Endothelial cell of umbilical vein (primary cell): Measurements from ENCODE around the gene EMP3. TPM values are rescaled to one million over a fixed set of nuclear protein-coding genes. Genes with fewer than 3 reads are reported as not detected.
A peak's percentile ranks its signal among the peaks of the same experiment; 100 is the strongest.

ENCODE experiments used
- BruUV-seq: library from RNA; stranded (reverse); fragments of 400-500 nt; replicated peaks from 2 replicates; lab custom pipeline; 2021; lab: Mats Ljungman, UMichigan
- CTCF ChIA-PET: fragments of 300-600, 350-600 bp; sonication (Branson Sonifier 250); formaldehyde crosslinking; loops from one replicate; lab custom pipeline; 2021; ENCODE audit warnings: antibody characterized with exemption, inconsistent platforms; lab: Charles Lee
- POLR2A ChIA-PET: fragments of 300-600, 350-600 bp; sonication (Branson Sonifier 250); formaldehyde crosslinking; loops from one replicate; lab custom pipeline; 2021; ENCODE audit warnings: antibody characterized with exemption, inconsistent platforms; lab: Charles Lee
- DNase-seq: peaks from one replicate; pipeline ENCODE4 v3.0.0-alpha.2; 2011; ENCODE audit warnings: low read depth, low spot score
- FAIRE-seq: peaks from 2 replicates; lab custom pipeline; 2011; peaks lifted over from hg19 to GRCh38; lab: Jason Lieb, UNC
- H2AFZ ChIP-seq: 2 replicates; pipeline ENCODE4 v1.6.0; 2012; ENCODE audit warnings: low read depth, low read length, control low read depth, inconsistent platforms
- H3K27ac ChIP-seq: 2 replicates; pipeline ENCODE4 v1.5.1; 2011; ENCODE audit warnings: low read depth, mild to moderate bottlenecking, control low read depth, low read length, moderate library complexity; ENCODE audit not compliant: insufficient read depth
- H3K27me3 ChIP-seq, 2 experiments: 2 replicates each; pipeline versions ENCODE4 v1.6.0 to v1.6.1; 2011; ENCODE audit warnings: low read length in 2 of 2, mixed read lengths in 1 of 2; ENCODE audit not compliant: control insufficient read depth in 2 of 2, insufficient read depth in 2 of 2
- H3K36me3 ChIP-seq, 2 experiments: 2 replicates in 1 of 2; 3 replicates in 1 of 2; pipeline ENCODE4 v1.5.1; 2011; ENCODE audit warnings: low read length in 2 of 2, mild to moderate bottlenecking in 1 of 2, moderate library complexity in 1 of 2; ENCODE audit not compliant: control insufficient read depth in 2 of 2, insufficient read depth in 2 of 2; ENCODE audit errors: extremely low read depth in 1 of 2
- H3K4me1 ChIP-seq: 3 replicates; pipeline ENCODE4 v1.5.1; 2011; ENCODE audit warnings: mild to moderate bottlenecking, low read length; ENCODE audit not compliant: control insufficient read depth, insufficient read depth; ENCODE audit errors: extremely low read depth
- H3K4me2 ChIP-seq: 2 replicates; pipeline ENCODE4 v1.6.1; 2011; ENCODE audit warnings: low read length, control low read depth, mixed read lengths; ENCODE audit not compliant: insufficient read depth
- H3K4me3 ChIP-seq, 3 experiments: fragments of 200-600 bp in 1 of 3; sonication (generic), shearing (Covaris generic) in 1 of 3; replicated peaks in 1 of 3; 2 replicates each; pipeline ENCODE4 v1.5.1; 2011 to 2016; ENCODE audit warnings: control low read depth in 3 of 3, low read length in 3 of 3, mild to moderate bottlenecking in 2 of 3, inconsistent platforms in 1 of 3, low read depth in 1 of 3, moderate library complexity in 1 of 3; ENCODE audit not compliant: insufficient read depth in 1 of 3
- H3K79me2 ChIP-seq: 2 replicates; pipeline ENCODE4 v1.6.0; 2012; ENCODE audit warnings: low read length, inconsistent platforms; ENCODE audit not compliant: control insufficient read depth, insufficient read depth
- H3K9ac ChIP-seq: replicated peaks from 2 replicates; pipeline ENCODE3; 2011; ENCODE audit warnings: low read length, control low read depth; ENCODE audit not compliant: insufficient read depth; ENCODE audit errors: extremely low read depth
- H3K9me1 ChIP-seq: replicated peaks from 3 replicates; pipeline ENCODE4 v1.6.0; 2011; ENCODE audit warnings: mild to moderate bottlenecking, low read length; ENCODE audit not compliant: control insufficient read depth, insufficient read depth; ENCODE audit errors: extremely low read depth
- H3K9me3 ChIP-seq: replicated peaks from 2 replicates; pipeline ENCODE4 v1.5.1; 2012; ENCODE audit warnings: low read length, inconsistent platforms; ENCODE audit not compliant: control insufficient read depth, insufficient read depth
- H4K20me1 ChIP-seq: replicated peaks from 2 replicates; pipeline ENCODE3; 2011; ENCODE audit warnings: mild to moderate bottlenecking, low read length; ENCODE audit not compliant: control insufficient read depth, insufficient read depth; ENCODE audit errors: extremely low read depth
- CTCF ChIP-seq, 2 donors: IDR thresholded peaks; 1 replicate in 1 of 2; 2 replicates in 1 of 2; pipeline ENCODE4 v1.5.1; 2011; ENCODE audit warnings: low read length in 2 of 2, mild to moderate bottlenecking in 2 of 2, moderate library complexity in 2 of 2, control low read depth in 1 of 2, inconsistent platforms in 1 of 2, low read depth in 1 of 2; ENCODE audit not compliant: insufficient read depth in 1 of 2; ENCODE audit errors: extremely low read depth in 1 of 2
- GATA2 ChIP-seq: IDR thresholded peaks from 2 replicates; pipeline ENCODE4 v1.7.0; 2011; ENCODE audit warnings: low read depth, mild to moderate bottlenecking, moderate library complexity, mixed read lengths, low read length; ENCODE audit not compliant: insufficient read length, insufficient read depth
- JUN ChIP-seq: IDR thresholded peaks from 2 replicates; pipeline ENCODE4 v1.6.1; 2011; ENCODE audit warnings: borderline replicate concordance, low read depth; ENCODE audit not compliant: insufficient read length, insufficient read depth
- POLR2A ChIP-seq: IDR thresholded peaks from 2 replicates; pipeline ENCODE4 v1.6.1; 2012; ENCODE audit warnings: low read depth, mild to moderate bottlenecking, control low read depth, low read length
- POLR2AphosphoS5 ChIP-seq: IDR thresholded peaks from 2 replicates; pipeline ENCODE4 v1.6.1; 2012; ENCODE audit warnings: low read depth, mild to moderate bottlenecking, control low read depth, low read length, moderate library complexity; ENCODE audit not compliant: insufficient read depth
- dilution Hi-C: fragments of 300-500 bp; cut with MboI; formaldehyde crosslinking; loops from one replicate; pipeline ENCODE4 v1.15.0; 2019; ENCODE audit warnings: low sequenced_read_pairs; ENCODE audit not compliant: extremely low pct_ligation_motif_present
- intact Hi-C: fragments of 100-400 bp; cut with micrococcal nuclease; formaldehyde crosslinking; loops from one replicate; pipeline ENCODE4 v1.10.0; 2022
- polyA plus RNA-seq, 4 experiments: library from polyadenylated mRNA; depleted of rRNA in 3 of 4; stranded (reverse) in 3 of 4; unstranded in 1 of 4; fragments of >200 nt; gene quantifications; 2 replicates each; pipeline versions ENCODE4 v1.2.1 to v1.2.3, GENCODE V29; 2011 to 2012; ENCODE audit warnings: missing spikeins in 1 of 4
- total RNA-seq: library from RNA; stranded (reverse); gene quantifications from 2 replicates; pipeline ENCODE4 v1.2.3, GENCODE V29; 2021

EMP3 gene
- total and polyA plus RNA-seq, 2 donors (not counting 3 experiments of a cell fraction or from before 2014, with no cell fraction given): 127 to 406 TPM

DNA sequence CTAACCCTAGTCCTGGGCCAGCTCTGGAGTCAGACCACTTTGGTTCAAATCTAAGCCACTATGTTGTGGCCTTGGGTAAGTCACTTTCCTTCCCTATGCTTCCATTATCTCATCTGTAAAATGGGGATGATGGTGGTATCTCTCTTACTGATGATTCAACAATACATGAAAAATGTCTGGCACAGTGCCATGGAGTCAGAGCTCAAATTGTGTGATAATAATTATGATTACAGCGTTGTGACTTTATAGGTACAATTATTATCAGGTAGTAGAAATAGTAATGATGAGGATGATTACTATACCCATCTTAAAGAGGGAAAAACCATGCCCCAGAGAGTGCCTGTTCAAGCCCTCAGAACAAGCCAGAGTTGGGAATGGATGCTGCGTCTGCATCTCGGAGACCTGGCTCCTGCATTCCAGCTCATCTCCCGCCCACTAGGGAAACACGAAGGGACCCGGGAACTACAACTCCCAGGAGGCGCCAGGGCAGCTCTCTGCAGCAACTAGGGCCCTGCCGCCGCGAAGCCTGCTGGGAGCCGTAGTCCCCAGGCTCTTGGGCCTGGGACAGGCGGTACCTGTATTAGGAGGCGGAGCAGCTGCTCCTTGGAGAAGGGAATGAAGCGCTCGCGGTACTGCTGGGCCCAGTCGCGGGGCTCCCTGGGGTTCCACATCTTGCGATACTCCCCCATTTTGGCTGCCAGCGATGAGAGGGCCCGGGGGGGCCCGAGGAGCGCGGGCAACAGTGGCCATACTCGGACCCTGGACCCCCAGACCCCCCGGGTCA lies 37.6 kb downstream of the EMP3 start:
- H3K27me3 ChIP-seq: no peaks in the 10 kb centered on the region
- BruUV-seq: no TSS peak
- peak; percentile 4 for FAIRE-seq
- H2AFZ ChIP-seq: peak overlapping the region; percentile 55
- no peaks in the 10 kb centered on the region for H3K9me1 ChIP-seq
- H3K27ac ChIP-seq: peak overlapping the region; percentile 40
- intact Hi-C loops (no loop called here), dilution Hi-C loops (no loop called here)
- H3K9me3 ChIP-seq: no peaks in the 10 kb centered on the region
- H3K4me2 ChIP-seq: peak overlapping the region; percentile 73
- DNase-seq: peak; percentile 93
- CTCF ChIA-PET: interaction anchor here (0.9 to 4.5 kb wide), 9 partner anchors 12 to 222 kb away, joined by 3 to 29 read pairs (median 10); partner anchors contain the start of genes GRWD1 and KDELR1
- no peak for TF ChIP-seq JUN
- TF ChIP-seq POLR2A: peak; percentile 28
- TF ChIP-seq GATA2: no peak
- TF ChIP-seq CTCF (IDR thresholded peaks at IDR 0.05; ENCODE audit: extremely low read depth in 1 of 2, insufficient read depth in 1 of 2, low read depth in 1 of 2, low read length in 2 of 2): no peak
- TF ChIP-seq POLR2AphosphoS5: peak; percentile 24
- H3K4me1 ChIP-seq: peaks cover 8% of the 10 kb centered on the region
- H3K4me3 ChIP-seq: peak overlapping the region; percentile 11 to 53 (median 35)
- no peaks in the 10 kb centered on the region for H4K20me1 ChIP-seq
- H3K9ac ChIP-seq: peak overlapping the region; percentile 68
- H3K36me3 ChIP-seq: no peaks in the 10 kb centered on the region
- POLR2A ChIA-PET: interaction anchor here (1.4 kb wide), 1 partner anchor 252 kb away, joined by 3 read pairs; the partner anchor contains the start of gene PLA2G4C
- H3K79me2 ChIP-seq: no peaks in the 10 kb centered on the region
